ENCODE data around the gene SYT1.

DNA sequence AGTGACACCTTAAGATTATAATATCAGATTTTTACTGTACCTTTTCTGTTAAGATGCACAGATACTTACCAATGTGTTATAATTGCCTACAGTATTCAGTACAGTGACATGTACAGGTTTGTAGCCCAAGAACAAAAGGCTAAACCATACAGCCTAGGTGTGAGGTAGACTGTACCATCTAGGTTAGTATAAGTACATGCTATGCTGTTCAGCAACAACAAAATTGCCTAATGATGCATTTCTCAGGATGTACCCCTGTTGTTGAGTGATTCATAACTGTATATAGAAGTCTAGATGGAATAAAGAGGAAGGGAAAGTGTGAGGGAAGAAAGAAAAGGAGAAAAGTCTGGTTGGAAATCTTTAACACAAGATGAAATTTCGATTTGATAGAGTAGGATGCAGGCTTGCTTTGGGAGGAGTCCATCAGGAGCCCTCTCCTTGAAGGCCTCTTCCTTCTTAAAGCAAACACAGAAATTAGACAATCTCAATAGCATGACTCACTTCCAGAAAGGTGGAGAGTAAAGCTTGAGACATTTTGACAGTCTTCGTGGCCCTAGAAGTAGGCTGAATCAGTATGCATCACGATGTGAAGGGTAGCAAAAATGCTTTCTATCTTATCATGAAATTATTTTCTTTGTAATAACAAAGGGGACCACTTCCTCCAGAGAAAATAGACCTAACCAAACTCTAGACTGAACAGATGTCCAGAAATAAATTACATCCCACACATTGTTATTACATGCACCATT, 191.5 kb downstream of the SYT1 start:
- TF ChIP-seq, protein P1, sequence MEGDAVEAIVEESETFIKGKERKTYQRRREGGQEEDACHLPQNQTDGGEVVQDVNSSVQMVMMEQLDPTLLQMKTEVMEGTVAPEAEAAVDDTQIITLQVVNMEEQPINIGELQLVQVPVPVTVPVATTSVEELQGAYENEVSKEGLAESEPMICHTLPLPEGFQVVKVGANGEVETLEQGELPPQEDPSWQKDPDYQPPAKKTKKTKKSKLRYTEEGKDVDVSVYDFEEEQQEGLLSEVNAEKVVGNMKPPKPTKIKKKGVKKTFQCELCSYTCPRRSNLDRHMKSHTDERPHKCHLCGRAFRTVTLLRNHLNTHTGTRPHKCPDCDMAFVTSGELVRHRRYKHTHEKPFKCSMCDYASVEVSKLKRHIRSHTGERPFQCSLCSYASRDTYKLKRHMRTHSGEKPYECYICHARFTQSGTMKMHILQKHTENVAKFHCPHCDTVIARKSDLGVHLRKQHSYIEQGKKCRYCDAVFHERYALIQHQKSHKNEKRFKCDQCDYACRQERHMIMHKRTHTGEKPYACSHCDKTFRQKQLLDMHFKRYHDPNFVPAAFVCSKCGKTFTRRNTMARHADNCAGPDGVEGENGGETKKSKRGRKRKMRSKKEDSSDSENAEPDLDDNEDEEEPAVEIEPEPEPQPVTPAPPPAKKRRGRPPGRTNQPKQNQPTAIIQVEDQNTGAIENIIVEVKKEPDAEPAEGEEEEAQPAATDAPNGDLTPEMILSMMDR (IDR thresholded peaks at IDR 0.05) = no peak
- TF ChIP-seq POLR2A (IDR thresholded peaks at IDR 0.05) = no peak
- TF ChIP-seq POLR2AphosphoS5 (IDR thresholded peaks at IDR 0.05) = no peak

Data from sigmoid colon (tissue), 4 donors.